RKO (cell line): ENCODE results near the gene ADIPOR2.

ENCODE experiments used
- DNase-seq: peaks from one replicate; pipeline ENCODE4 v3.0.0-alpha.2; 2016; ENCODE audit warnings: low spot score

The ADIPOR2 gene

GRCh38 chr12:1690578-1691122 lies at the start of gene ADIPOR2:
ADIPOR2 (plus strand) TSS chr12:1691070; CDS start chr12:1754344, 63,274 bp downstream.
- peak; percentile 98 for DNase-seq

DNA sequence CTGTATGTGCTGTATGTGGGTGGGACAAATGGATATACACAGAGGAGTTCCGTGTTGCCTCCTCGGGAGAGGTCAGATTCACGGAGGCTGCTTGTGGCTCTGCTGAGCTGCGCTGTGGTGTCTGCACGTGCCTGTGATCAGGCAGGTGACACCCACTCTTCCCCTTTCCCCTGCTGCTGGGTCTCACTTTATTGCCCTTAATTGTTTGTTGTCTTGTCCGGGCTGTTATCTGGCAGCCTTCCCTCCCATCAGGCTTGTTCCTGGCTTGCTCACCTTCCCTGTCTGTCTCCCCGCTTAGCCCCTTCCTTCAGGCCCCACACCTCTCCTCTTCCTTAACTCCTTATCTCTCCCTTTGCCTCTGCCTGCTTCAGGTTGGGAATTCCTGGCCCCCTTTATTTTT lies 48.4 kb upstream of the ADIPOR2 start:
- DNase-seq, result no peak

DNA sequence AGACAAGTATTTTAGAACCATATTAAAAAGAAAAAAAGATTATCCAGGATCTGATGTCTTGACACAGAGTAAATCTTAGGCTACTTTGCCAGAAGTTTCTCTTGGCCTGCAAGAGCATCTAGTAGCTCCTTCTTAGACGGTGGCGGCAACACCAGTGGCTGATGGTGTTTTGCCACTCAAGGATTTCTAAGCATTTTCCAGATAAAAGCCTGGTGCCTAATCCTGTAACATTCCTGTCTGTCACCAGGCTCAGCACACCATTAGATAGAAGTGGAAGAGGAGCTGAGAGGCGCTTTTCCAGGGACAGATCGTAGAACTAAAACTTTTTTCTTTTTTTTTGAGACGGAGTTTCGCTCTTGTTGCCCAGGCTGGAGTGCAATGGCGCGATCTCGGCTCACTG lies 47.8 kb upstream of the ADIPOR2 start:
- no peak for DNase-seq

DNA sequence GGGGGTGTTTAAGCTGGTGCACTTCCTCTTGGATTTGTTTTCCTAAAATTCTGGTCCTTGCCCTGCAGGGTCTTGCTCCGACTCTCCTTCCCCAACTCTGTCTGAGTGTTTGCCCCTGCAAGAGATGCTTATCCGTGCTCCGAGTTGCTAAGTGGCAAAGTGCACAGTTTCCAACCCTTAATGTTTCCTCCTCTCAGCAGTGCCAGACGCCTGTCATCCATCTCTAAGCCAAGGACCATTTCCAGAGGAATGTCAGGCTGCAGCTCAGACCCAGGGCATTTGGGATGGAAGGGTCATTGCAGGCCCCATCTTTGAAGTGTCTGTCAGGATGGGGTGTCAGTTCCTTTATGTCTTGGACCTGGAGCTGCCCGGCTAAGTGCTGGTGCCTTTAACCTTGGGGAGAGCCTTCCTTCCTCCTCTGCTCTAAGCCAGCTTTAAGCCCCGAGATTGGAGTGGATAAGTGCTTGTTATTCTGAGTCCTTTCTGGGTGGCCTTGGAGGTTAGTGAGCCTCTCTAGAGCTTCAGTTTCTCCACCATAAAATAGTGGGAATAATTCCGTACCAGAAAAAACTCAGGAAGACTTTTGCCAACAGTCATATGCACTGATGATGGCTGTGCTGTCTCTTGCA lies 46.9 kb upstream of the ADIPOR2 start:
- DNase-seq, result no peak

DNA sequence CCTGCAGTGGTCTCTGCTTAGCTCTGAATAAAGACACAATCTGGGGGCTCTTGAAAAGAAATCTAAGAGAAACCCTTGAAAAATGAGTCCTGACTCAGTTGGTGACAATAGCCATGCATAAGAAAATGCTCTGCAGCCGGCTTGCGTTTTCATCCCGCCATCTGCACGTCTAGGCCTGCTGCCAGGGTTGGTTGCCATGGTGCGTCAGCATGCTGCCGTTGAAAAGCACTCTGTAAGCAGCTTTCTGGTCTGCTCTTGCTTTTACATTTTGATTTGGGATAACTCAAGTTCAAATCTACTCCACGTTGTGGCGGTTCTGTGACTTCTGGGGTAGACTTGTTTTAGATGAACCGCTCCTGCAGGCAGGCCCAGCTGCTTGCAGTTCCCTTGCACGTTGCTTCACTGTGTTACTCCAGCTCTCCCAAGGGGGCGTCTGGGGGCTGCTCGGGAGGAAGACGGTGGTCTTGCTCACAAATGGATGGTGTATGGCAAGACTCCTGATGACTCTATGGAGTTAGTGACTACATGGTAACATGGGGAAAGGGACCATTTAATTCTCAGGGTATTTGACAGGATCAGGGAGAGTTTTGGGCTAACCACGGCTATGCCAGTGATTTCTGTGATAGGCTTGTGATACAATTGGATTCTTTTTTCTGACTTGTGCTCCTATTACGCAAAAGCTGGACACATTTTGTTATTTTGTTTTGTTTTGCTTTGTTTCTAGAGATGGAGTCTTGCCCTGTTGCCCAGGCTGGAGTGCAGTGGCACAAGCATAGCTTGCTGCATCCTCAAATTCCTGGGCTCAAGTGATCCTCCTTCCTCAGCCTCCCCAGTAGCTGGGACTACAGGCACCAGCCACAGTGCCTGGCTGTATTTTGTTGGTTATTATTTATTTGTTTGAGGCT lies 46.1 kb upstream of the ADIPOR2 start:
- DNase-seq, result no peak

- no peak for DNase-seq
These were observed 45.1 kb upstream of the ADIPOR2 start for GRCh38 chr12:1645819-1646218.

DNA sequence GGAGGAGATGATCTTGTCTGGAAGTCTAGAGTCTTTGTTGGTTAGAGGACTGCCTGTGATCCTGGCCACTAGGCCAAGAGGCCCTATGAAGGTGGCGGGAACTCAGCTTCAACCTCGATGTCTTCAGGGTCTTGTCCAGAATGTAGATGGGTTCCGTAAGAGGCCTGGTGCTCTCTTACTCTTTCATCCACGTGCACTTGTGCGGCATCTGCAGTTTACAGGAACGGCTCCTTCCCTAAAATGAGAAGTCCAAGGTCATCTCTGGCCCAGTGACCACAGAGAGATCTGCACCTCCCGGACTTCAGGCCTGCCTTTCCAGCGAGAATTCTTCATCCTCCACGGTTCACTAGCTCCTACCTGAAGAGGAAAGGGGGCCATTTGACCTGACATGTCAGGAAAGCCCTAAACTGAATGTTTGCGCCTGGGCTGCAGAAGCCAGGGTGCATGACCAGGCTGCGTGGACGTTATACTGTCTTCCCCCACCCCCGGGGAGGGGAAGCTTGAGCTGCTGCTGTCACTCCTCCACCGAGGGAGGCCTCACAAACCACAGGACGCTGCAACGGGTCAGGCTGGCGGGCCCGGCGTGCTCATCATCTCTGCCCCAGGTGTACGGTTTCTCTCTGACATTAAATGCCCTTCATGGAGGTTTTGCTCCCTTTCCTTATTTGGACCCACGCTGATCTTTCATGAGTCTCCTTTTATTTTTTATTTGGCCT lies 44.1 kb upstream of the ADIPOR2 start:
- no peak for DNase-seq

DNA sequence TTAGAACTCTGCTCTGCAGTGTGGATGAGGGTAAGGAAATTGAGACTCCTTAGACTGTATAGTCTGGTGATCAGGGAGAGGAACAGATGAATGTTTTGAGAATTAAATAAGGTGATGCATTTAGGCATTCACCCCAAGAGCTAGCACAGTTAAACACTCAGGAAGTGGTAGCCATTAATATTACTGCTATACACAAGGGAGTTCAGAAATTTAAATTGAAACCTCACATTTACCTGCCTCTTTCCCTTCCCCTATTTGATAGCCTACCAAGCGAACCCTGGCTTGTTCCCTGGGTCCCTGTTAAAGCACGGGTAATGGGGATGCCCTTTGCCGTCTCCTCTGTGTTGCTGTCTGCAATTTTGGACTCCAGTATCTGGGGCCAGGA lies 43.6 kb upstream of the ADIPOR2 start:
- no peak for DNase-seq

DNA sequence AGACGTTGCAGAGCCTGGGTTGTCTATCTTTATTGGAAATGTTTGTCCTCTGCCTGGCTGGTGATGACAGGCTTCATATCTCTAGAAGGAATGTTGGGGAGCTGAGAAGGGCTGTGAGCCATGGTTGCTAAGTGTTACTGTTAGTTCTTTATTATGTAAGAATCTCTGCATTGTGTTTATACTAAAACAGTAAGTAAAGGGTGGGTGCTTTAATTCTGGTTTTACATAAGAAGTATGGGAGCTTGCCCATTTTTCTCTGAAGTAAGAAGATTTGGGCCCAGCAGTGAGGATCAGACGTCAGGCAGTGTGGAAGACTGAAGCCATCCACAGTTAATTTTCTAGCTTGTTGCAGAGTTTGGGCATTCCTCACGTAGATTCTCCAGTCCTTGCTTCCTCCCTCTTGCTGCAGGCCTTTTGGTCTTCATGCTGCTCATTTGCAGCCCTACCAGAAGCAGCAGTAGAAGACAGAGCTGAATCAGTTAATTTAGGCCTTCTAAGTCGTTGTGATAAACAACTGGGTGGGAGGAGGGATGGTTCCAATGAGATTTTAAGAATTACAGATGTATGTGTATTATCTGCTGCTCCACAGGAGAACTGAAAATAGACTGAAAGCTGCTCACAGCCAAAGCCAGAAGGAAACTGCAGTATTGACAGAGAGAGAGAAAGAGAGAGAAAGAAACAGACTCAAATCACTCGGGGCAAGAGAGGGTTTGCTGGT lies 40.5 kb upstream of the ADIPOR2 start:
- no peak for DNase-seq

DNA sequence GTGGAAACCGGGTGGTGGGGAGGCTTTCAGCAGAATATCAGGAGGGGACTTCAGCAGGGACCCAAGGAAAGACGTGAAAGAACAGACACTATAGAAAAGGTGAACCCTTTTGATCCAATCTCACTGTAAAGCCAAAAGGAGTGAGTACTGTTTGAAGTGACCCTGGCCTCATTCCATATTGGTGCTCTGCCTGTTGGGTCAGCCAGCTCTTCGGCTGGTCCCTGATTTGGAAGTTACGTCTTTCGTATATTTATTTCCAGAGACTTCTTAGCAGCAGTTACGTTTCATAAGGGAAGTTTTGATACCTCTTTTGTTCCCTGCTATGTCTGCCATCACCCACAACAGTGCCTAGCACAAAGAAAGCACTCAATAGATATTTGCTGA lies 39.9 kb upstream of the ADIPOR2 start:
- no peak for DNase-seq

GRCh38 chr12:1651946-1652345 lies 38.9 kb upstream of the ADIPOR2 start:
- no peak for DNase-seq

GRCh38 chr12:1655225-1655788 lies 35.6 kb upstream of the ADIPOR2 start:
- no peak for DNase-seq

GRCh38 chr12:1656902-1657301 lies 34.0 kb upstream of the ADIPOR2 start:
- no peak for DNase-seq

DNA sequence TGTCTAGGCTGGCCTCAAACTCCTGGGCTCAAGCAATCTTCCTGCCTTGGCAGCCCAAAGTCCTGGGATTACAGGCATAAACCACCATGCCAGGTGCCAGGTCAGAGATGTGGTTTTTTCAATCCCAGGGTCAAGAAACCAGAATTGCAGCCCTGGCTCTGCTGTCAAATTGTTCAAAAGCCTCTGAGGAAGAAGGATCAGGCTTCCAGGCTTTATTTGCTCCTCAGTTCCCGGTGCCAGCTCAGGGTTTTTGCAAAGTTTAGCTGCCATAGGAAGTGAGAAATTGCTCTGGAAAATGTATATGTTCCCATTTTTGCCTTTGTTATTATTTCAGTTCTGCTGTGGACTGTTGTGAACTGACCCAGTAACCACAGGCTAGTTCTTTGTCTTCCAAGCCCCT lies 33.2 kb upstream of the ADIPOR2 start:
- no peak for DNase-seq

DNA sequence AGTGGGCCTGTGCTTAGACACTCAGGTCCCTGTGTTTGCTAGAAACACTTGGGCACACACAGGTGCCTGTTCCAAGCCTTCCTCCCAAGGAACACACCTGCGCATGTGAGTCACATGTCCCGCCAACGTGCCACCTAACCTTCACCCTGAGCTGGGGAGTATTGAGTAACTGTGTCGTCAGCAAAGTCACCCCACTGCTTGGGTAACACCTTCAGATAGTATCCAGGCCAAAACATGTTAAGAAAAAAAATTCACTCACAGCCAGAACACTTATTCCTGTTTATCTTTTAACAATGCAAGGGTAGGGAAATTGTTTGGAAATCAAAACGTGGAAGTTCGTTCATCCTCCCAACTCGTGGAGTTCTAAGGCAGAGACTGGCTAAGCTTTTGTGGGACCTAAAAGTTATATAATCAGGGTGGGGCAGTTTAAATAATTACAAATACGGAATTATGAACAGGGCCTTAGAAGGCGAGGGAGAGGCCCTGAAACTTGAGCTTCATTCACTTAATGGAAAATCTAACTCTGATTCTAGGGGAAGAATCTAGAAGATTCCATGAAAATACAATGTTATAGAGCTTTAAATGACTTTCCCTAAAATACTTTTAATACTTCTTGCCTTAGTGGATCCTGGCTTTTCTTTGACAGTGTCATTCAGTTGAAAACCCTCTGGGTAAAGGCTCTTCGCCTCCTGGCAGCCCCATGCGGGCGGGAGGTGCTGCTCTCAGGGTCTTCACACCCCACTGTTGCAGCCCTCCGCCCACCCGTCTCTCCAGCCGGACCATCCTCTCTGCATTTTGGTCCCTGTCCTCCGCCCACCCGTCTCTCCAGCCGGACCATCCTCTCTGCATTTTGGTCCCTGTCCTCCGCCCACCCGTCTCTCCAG lies 30.3 kb upstream of the ADIPOR2 start:
- DNase-seq, result no peak

DNA sequence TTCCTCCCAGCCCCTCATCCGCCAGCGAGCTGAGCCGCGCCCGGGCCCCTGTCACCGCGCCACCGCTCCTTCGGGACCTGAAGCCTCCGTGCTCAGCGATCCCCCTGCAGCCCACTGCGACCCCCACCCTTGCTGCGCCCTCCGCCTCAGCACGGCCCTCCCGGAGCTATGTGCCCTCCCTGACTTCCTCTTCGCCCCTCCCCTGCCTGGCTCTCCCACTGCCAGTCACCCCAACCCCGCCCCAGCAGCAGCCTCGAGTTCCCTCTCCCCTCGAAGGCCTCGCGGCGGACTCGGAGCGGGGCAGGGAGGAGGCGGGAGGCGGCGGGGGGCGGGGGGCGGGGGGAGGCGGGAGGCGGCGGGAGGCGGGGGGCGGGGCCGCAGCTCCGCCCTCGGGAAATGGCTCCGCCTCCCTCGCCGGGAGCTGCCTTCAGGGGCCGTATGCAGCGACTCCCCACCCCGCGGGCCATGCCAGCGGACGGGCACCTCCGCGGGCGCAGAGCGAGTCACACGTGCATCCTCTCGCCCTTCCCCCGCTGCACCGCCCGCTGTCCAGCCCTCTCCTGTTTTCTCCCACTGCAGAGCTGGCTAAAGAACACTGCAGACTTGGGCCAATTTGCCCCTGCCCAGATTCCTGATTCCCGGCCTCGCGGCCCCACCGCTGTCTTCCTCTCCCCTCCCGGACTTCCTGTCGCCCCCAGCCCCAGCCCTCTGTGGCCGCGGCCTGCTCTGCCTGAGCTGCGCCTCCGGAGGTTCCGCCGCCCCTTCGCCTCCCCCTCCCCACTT lies 29.1 kb upstream of the ADIPOR2 start:
- peak; percentile 94 for DNase-seq

DNA sequence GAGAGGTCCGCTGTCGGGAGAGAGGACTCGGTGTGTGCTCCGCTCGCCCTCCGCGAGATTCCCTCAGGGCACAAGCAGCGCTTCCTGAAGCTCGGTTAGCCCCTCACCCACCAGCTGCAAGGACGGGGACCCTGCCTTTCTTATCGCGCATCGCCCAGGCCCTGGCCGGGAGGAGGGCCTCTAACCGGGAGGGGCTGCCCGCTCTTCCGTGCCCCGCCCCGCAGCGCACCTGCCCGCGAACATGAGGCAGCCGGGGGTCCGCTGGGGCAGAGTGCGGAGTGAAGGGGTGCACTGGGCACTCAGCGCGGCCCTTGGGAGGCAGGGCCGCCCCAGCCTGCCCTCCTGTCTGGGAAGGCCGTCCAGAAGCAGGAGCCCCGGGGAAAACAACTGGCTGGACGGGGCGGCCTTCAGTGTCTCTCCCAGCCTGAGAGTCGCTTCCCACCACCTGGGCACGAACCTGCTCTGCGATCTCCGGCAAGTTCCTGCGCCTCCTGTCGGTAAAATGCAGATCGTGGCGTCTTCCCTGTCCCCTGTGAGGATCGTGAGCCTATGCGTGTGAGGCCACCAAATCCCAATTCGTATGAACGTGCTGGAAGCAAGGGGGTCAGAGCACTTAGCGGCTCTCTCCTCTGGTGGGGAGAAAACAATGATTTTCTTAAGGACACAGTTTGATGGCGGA lies 28.0 kb upstream of the ADIPOR2 start:
- no peak for DNase-seq

- no peak for DNase-seq
These were observed 27.3 kb upstream of the ADIPOR2 start for GRCh38 chr12:1663440-1664132.

DNA sequence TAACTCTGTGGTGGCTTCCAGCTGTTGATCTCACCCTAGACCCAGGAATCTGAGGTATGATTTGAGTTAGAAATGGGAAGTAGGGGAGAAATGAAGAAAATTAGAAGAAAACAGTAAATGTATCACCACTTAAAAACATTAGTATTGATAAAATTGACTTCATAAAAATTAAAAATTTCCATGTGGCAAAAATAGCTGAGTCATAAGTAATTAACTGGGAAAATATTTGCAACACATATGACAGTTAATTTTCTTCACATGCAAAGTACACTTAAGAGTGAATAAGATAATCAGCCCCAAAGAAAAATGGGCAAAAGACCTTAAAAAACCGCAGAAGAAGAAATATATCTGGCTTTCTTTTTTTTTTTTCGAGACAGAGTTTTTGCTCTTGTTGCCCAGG lies 25.5 kb upstream of the ADIPOR2 start:
- no peak for DNase-seq
